HG03025 (cell line): Measurements from ENCODE around the gene EPHA10.

Experiments used
- ATAC-seq: cut with Tn5 transposase; IDR thresholded peaks from one replicate; pipeline ENCODE4 v1.9.1; 2021; ENCODE audit warnings: mild to moderate bottlenecking, moderate library complexity; ENCODE audit not compliant: unreplicated experiment, low FRiP score

The EPHA10 gene

DNA sequence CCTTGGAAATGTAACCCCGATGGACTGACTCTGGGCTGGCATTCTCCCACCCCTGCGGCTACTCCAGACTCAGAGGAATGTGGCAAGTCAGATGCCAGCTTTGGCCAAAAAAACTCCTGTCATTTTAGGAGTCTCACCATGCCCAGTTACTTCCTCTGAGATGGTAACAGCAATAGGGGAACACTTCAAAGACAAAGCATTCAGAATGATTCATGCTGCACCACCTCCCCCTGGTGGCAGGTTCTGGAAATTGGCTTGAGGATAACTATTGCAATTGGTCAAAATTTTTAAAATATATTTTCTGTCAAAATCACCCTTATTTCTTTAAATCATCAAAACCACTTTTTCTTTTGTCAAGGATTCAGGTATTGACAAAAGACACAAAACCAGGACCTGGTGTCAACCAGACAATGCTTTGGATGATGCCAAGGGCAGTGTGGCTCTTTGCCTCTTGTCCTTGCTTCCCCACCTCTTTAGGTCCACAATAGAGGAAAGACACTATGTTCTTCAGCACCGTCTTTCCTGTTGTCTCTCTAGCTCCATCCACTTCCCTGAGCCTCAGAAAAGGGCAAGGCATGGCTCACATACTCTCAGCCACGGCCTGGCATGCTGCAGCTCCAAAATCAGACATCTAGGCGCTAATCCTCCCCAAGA is 82.5 kb downstream of the EPHA10 start:
- no peak for ATAC-seq

DNA sequence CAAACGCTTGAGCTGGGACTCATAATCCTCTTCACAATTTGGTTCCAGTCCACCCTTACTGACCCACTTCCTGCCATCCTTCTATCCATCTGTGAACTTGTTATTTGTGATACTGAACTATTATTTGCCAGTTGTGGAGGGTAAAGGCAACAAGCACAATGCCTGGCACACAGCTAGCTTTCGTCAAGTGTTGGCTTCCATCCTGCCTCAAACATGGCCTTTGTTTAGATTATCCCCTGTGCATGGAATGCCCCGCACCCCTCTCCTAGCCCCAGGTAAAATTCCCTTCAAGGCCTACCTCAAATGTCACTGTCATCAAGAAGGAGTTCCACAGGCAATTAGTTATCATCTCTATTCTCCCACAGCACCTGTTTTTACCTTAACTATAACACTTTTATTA is 84.0 kb downstream of the EPHA10 start:
- ATAC-seq, result no peak

DNA sequence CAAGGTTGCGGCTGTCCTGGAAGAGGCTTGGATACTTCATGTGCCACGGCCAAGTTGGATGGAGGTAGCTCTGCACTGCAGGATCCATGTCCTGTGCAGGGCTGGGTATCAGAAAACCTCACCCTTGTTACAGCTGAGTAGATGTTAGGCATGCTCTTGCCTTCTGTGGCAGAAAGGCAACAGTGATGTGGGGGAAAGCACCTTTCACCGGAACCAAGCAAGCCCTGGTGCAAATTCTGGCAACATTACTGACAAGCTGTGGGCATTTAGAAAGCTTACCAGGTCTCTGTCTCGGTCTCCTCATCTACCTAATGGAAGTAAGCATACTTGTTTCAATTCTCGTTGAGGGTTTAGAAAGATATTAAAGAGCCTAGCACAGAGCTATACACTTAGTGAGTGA is 87.1 kb downstream of the EPHA10 start:
- no peak for ATAC-seq

DNA sequence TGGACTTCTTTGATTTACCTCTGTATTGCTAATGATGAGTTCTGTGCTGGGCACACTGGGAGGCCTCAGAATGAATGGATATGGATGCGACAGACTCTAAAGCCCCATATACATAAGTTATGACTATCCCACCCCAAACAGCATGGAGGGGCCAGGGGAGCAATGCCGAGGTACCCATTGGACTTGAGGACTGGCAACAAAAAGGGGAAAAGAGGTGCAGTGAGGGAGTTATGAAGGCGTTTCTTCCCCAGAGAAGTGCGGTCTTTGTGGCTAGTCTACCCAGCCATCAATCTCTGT is 87.8 kb downstream of the EPHA10 start:
- no peak for ATAC-seq

DNA sequence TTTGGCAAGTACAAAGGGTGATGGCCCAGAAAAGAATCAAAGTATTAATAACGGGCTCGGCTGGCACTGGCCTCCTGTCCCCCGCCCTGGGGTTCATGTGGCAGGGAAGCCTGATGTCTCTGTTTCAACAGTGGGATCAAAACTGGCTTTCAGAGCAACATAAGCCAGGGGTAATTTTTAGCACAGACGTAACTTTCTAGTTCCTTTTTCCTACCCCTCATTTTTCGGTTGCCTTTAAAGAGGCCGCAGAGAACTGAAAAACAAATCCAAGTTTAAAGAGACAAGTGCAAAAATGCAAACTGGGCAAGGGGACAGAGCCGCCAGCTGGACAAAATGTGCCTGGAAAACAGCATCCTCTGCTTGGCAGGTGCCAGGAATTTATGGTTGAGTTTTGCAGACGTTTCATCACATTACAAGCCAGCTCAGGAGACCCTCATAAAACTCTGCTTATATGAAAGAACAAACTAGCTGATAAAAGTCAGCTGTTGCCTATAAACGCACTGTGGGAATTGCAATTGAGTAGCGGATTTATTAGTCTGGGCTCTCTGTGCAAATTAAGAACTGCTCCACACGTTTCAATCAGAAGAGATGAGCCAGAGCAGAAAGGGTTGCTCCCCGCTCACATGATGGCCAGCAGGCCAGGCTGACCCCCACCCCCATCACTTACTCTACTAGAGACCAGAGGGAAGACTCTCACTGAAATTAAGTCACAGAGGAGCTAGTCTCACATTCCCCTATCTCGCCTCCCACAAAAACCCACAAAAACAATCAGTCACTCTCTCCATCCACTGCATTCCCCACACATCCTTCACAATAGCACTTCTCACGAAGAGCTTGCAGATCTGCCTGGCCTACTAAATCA is 88.4 kb downstream of the EPHA10 start:
- no peak for ATAC-seq

DNA sequence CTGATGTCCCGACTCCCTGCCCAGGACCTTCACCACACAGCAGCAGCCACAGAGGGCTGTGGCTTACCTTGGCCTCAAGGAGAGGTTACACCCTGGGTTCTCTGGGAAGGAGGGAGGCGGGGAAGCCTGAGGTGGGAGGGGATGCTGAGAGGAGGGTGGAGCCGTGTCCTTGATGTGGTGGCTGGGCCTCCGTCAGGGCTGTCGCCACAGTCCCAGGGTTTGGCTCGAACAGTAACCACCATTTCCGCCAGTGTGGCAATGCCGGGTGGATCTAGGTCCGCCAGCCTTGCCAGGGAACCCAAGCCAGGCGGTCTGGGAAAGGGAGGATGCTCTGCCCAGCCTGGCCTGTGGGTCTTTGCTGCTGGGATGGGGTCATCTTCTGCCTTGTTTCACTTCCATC is 91.0 kb downstream of the EPHA10 start:
- no peak for ATAC-seq

DNA sequence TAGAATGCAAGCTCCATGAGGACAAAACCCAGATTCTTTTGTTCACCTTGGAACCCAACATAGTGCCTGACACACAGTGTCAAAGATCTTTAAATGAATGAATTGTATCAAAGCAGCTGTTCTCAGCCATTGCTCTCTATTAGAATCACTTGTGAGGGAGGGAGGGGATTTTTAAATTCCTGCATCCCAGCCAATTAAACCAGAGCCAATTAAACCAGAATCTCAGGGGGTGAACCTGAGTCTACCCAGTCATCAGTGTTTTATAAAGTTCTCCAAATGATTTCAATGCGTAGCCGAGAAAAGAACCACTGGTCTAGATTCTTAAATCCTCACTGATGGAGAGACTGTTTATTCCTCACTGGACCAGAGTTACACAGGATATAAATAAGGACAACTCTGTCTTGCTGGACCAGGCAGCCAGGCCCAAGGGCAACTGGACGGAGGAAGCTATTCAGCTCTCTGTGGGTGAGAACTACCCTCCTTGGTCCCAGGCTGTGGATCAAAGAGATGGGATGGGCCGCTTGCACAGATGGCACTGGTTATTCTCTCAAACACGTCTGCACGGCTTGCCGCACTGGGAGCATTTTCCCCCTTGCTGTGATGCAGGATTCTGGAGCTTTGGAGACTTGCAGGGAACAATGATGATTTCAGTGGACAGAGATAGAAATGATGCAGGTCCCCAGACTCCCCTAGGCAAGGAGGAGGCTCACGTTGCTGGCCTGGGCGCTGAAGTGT is 92.6 kb downstream of the EPHA10 start:
- no peak for ATAC-seq

DNA sequence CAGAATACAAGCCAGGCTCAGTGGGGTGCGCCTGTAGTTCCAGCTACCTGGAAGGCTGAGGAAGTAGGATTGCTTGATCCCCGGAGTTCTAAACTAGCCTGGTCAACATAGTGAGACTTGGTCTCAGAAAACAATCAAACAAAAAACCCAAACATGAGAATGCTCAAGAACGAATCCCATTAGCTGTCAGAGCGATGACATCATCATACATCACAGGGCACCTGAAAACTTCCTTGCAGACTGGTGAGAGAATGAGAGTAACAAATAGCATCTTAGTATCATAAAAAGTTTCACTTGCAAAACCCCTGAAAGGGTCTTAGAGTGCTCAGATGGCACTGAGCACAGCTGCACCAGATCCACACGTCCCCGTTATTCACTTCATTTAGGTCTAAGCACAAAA is 93.7 kb downstream of the EPHA10 start:
- no peak for ATAC-seq

DNA sequence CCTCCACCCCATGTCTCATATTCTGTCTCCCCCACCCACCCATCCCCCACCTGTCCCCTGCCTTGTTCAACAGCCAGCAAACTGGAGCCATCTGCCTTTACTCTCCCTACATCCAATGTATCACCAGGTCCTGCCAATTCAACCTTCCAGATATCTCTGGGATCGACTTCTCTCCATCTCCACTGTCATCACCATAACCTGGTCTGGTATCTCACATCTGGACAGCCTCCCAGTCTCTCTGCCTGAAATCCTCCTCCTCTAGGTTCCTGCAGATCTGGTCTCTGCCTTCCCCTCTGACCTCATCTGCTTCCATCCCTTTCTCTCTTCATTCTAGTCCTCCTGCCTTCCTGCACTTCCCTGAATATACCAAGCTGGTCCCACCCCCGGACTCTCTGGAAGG is 94.8 kb downstream of the EPHA10 start:
- no peak for ATAC-seq

DNA sequence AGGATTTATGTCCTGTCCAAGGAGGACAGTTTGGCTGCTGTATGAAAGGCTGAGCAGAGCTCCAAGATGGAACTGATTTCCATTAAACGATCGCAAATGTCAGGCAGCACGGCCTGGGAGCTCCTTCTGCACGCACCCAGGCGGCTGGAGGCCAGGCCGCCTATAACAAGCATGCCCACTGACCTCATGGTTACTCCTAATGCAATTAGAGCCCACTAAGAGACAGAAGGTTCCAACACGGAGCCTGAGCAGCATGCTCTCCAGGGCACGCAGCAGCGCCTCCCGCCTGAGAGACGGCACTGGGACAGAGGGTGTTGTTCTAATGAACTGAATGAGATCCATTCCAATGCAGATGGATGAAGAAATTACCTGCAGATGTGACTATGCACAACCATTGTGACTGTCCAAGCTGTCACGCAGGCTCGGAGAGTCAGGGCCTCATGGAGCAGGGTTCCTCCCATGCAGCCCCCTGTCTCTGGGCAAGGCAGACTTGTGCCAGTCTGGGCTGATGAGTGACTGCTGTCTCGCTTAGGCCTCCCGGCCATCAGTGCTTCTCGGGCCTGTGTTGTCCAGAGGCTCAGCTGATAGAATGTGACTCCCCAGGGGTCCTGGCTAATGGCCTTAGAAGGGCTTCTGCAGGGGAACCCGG is 97.8 kb downstream of the EPHA10 start:
- ATAC-seq, result no peak

DNA sequence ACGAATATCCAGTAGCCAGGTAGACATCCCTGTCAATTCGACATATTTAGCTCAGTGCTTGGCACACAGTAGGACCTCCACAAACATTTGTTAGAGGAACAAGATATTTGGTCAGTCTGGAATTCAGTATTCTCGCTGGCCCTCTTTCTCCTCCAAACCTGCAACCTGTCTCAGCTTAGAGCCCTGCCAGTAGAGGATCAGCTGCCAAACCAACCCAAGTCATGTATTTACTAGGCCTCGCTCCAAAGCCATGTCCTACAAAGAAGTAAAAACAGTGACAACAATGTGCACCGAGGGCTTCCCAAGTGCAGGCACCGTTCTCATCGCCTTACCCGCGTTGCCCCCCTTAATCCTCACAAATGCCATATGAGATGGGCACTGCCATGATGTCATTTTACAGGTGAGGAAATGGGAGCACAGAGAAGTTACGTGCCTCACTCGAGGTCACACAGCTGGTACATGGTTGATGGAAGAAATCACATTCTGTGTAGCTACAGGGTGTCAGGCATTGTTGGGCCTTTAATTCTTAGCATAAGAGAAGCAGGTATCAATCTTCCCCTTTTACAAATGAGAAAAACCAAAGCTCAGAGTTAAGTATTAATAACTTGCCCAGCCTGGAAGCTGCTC is 98.6 kb downstream of the EPHA10 start:
- ATAC-seq, result no peak
